Tongue (tissue), 2 donors: ENCODE data around the gene MYO5B. TPM values are rescaled to one million over a fixed set of nuclear protein-coding genes. Genes with fewer than 3 reads are reported as not detected.
"Not testable (repeated sequence)": the region's sequence is repeated elsewhere in the genome, so short reads cannot be mapped to it uniquely, and the experiment has no call there.

Experiments
- DNase-seq: peaks from one replicate; pipeline ENCODE4 v3.0.0-alpha.2; 2015
- total RNA-seq: library from RNA; depleted of rRNA; stranded (reverse); fragments of >200 nt; gene quantifications from one replicate; pipeline ENCODE4 v1.2.3, GENCODE V29; 2014

MYO5B gene
- total RNA-seq, 1 donor from 2014 or later, result 12.8 TPM

DNA sequence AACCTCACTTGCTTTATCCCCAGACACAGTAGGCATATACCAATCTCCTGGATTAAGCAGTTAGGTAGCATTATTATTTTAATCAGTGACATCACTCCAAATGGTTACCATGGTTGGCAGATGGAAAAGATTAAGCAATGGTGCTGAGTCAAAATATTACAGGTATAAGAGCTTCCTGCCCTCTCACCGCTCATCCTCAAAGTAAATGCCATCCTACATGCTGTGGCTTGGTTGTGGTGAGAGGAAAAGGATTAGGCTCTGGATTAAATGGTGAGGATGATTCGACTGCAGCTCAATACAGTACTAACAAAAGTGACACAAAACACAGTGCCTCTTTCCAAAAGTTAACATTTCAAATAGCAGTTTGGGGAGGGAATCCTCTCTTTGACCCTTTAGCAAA lies 272.7 kb downstream of the MYO5B start:
- DNase-seq, result peak; percentile 24

DNA sequence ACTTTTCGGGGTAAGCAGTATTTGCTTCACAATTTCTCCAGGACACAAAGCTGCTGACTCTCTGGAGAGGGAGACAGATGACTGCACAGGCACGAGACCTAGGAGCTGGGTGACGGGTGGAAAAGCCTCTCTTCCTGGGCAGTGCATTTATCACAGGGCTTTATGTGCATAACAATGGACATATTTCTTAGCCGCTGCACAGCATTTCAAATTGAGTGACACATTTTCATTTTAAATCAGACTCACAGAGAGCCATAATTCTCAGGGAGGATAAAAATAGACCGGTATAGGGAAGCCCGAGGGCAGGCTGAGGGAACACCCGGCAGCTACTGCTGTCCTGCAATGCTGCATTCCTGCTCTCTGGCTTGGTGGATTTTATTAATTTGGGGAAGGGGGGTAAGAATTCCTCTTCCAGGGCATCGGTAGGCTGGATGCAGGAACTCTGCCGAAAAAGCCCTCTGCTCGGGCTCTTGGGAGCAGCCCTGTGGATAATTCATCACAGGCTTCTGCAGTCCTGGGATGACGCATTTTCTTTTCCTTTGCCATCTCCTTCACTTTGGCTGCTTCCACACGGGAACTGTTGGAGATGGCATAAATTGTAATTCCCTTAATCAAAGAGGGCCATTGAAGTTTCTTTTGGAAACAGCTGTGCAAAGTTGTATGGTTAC lies 273.5 kb downstream of the MYO5B start:
- peak; percentile 49 for DNase-seq

DNA sequence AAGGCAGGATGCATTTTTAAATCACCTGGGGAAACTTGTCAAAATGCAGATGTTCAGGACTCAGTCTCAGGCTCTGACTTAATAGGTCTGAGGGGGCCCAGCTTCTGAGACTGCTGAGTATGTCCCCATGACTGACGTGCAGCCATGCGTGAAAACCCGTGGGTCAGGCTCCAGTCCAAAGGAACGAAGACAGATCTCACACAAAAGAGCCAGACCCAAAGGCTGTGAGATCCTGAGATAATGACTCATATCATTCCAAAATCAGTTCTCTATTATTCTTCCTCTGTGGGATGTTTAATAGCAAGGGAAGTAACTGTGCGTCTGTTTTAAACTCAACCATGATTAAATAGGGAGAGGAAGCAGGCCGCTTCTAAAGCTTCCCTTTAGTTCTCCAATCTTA lies 274.2 kb downstream of the MYO5B start:
- peak; percentile 7 for DNase-seq

DNA sequence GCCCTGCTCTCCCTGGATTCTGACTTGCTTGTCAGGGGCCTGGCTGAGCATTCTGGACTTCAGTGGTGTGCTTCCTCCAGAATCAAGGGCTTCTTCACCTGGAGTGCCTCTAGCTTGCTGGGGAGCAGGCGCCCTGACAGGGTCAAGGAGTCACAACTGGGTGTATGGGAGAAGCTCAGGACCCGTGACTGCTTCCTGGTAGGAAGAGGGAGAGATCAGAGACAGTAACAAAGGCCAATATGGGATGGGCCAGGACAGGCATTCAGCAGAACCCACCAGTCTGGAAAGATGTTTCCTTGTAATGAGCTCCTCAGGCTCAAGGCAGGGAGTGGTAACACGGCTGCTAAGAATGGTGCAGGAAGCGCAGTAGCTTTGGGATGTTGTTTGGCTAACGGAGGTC lies 277.2 kb downstream of the MYO5B start:
- no peak for DNase-seq

DNA sequence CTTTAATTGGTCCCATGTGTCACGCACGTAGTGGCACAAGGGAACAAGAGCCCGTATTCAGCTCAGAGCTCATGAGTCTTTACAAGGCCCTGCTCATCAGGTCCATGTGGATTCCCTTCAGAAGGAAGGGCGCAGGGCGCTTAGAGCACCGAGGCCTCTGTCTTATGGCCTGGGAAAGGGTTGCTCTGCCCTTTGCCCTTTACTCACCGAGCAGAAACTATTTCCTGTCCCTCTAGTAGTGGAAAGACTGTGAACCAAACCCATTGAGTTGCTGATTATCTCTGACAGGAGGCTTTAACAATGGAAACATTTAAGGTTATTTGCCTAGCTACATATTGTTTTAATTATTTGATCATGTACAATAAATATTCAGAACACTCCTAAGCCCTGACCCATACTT lies 279.6 kb downstream of the MYO5B start:
- no peak for DNase-seq

DNA sequence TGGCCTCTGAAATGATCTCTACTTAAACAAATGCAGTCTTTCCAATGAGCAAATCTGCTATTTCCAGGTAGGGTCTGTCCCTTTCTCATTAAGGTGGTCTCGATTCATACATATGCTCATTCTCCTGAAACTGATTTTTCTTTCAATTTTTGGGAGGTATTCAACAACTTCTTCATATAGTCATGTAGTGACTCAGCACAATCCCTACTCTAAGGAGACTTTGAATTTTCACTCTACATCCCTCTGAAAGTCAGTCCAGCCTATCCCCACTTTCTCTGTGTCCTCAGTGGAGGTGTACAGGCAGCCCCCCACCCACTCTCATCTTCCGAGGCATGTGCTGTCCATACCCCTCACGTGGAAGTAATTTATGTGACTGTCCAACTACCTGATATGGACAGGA lies 281.7 kb downstream of the MYO5B start:
- DNase-seq, result no peak

DNA sequence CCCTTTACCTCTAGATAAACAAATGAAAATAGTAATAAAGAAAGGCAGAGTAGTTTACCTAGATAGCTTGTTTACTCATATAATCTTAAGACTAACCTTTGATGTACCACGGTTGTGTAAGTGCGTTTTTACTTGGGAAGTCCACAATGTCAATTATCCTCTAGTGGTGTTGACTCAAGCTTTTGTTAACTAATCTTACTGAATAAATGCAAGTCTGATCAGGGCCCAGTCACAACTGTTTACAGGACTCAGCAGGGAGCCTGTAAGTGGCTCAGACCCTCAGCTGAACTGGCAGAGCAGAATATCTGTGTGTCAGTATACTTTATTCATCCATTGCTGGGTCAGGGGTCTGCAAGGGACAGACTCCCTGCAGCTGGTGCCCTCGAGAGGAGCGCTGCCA lies 283.5 kb downstream of the MYO5B start:
- peak; percentile 23 for DNase-seq

DNA sequence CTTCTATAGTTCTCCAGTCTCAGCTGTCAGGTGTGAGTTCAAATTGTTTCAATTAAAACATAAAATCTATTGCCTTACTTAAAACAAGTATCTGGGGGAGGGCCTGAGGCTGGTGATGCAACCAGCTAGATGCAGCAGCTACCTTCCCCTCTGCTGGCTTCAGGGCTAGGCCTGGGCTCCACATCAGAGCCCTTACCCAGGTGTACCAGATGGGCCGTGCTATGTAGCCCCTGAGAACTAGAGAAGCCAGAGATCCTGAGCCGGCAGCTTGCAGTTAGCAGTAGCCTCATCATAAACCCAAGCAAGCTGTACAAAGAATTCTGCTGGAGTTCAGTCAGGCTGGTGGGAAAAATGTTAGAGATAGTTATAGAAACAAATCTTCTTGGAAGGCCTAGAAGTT lies 284.0 kb downstream of the MYO5B start:
- DNase-seq, result no peak

DNA sequence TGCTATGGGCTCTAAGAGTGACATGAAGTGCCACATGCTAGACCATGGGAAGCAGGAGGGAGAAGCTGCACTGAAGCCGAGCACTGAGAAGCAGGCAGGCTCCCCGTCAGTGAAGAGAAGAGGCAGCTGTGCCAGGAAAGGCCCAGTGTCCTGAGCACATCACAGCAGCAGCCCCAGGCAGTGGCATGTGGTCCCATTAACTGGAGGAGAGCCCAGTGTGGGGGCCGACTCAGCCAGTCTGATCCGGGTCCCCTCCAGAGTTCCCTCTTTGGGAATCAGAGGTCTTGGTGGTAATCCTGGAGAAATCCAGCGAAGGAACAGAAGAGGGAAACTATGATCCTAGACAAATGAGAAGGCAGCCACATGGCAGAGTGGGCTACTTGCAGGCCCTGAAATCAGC lies 284.9 kb downstream of the MYO5B start:
- DNase-seq, result peak; percentile 5

DNA sequence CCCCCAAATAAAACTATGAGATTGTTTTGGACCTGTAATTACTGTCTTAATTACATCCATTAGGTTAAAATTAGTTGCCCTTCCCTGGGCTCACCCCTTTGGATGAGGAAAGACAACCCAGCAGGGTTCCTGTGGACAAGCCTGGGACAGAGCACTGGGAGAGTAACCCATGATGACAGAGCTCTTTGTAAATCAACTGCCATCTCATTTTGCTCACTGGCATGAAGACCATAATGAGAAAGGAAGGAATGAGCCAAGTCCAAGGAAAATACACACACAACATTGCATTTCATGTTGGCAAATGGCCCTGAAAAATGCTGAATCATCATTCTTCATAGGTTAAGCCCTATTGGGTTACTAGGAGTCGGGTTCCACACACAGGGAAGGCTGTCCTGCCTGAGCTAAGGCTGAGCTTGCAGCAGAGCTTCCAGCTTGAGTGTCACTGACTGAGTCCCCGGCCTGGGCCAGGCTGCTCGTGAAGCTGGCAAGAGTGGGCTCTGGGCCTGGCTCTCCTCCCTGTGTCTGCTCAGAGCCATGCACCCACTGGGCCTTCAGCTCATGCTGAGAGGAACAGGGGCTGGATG lies 287.5 kb downstream of the MYO5B start:
- DNase-seq, result peak; percentile 32

DNA sequence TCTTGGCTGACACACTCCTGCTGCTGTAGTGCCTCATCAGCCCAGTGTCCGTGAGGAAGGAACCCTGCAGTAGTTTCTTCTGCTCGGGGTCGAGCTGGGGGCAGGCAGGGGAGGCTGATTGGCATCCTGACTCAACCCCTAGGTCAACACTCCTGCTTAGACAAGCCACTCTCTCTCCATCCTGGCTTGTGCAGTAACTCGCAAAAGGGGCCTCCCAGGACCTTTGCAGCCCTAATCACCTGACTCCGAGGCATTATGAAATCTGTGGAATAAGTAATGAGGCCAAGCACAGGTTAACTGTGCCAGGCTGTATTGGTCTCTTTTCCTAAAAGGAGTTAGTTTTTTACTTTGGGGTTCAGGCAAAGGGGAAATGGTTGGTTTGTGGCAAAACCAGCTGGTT lies 289.2 kb downstream of the MYO5B start:
- no peak for DNase-seq

DNA sequence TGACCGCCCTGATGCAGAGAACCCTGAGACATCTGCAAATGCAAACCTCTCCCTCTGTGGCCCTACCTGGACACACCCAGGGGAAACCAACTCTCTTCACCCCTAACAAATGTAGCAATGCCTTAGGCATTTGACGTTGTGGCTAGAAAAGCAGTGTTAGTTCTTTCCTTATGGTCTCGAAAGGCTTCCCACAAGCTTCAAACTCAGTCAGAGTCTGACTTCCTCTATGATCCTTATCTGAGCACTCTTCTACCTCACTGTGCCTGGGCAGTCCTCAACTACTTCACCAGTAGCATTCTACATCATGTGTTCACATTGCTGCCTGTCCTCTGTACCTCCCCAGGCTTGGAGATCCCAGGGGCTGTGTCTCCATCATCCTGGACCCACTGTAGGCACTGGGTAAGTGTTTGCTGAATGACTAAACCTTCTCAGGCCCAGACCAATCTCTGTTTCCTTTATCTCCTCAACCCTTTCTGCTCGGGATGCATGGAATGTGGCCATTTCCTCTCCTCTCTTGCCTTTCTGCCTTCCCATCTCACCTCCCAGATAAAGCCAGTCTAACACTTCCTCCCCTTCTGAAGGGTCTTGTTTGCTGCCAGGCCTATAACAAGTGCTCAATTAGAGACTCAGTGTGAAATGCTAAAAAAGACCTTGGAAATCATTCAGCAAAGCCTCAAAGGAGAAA lies 289.9 kb downstream of the MYO5B start:
- no peak for DNase-seq

DNA sequence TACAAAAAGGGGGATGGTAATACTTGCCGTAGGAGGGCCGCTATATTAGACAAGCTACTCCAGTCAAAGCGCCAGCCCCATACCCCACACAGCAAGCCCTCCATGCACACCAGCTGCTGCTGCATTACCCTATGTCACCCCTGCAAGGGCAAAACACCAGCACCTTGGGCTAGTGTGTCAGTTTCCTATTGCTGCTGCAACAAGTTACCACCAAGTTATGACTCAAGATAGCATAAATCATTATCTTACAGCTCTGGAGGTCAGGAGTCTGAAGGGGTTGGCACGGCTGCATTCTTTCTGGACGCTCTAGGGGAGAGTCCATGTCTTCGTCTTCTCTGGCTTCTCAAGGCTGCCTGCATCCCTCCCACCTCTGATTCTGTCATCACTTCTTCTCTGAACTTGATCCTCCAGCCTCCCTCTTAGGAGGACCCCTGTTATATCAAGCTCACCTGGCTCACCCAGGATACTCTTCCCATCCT lies 293.0 kb downstream of the MYO5B start:
- DNase-seq, result no peak

DNA sequence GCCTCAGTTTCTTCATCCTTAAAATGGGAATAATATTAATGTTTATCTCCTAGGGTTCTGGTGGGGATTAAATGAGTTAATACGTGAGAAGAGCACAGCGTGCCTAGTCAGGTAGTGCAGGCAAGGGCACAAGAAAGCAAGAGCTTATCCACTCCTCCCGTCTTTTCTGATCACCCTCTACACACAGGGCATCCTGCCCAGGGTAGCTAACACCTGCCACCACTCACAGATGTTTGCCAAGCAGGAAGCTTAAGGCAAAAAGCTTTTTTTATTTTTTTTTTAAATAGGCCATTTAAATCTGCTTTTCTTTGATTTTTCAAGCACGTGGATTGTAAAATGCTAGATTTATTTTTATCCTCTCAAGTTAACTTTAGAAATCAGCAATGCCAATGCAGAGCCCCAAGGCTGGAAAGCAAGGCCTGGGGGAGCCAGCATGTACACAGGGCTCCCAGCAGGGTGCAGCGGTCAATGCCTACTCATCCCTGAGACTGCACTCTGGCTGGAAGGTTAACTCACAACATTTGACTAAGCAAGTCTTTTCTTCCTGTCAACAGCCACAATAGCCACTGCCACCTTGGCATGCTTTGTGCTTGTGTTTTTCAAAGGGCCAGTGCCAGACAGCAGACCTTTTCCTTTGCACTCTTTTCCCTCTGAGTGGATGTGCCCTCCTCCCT lies 295.2 kb downstream of the MYO5B start:
- no peak for DNase-seq

DNA sequence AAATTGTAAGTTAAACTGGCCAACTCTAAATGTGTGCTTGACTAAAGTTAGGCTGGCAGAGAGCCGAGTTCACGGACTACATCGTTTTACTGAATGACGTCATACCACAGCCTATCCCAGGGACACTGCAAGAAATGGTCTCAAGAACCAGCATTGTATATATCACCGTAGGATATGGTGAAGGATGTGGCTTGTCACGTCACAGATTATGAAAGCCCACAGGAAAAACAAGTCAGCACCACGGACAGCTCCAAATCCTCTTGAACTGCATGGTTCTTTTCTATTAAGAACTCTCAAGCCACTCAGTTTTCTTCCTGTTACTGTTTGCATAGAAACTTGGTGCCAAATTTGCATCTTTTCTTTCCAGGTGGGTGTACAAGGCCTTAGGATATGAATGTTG lies 296.5 kb downstream of the MYO5B start:
- DNase-seq, result peak; percentile 93

DNA sequence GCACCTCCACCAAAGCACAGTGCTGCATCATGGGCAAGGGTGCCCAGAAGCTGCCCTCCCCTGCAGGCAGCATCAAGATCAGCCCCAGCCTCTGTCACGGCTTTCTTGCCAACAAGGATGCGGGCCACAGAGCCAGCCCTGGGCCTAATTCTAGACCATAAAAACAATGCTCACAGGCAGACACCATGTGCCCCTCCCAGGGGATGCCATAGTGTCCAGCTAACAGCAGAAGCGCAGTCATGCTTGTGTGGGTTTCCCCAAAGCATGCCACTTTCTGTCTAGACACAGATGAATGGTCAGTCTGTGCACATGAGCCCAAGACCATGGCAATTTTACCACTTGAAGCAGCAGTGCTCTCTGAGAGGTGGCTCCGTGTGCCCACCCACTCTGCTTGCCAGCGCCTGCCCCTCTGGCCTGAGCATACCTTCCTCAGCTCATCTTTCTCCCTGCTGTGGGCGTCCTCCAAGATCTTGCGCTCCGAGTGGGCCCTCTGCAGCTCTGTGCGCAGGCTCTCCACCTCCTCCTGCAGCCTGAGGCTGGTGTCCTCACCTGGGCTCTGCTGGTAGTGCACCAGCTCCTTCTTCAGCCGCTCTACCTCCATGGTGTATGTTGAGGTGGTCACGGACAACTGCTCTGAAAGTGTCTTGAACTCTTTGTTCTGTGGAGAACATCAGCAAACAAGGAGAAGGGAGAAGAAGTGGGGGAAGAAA lies 300.3 kb downstream of the MYO5B start:
- DNase-seq, result no peak

DNA sequence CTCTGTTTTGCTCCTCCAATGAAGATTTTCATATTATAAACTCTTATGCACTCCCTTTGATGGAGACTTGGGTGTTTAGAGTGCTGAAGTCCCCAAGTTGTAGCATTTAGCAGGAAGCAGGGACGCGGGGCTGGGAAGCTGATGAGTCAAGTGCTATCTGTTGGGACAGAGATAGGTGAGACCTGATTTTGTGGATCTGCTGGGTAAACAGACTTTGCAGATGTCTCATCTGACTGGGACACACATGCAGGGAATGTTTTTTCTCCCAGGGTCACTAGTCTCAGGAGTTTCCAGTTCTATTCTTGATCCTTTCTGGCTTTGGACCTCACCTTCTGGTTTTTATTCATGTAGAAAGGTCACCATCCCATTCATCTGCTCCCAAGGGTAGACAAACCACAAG lies 301.9 kb downstream of the MYO5B start:
- no peak for DNase-seq

DNA sequence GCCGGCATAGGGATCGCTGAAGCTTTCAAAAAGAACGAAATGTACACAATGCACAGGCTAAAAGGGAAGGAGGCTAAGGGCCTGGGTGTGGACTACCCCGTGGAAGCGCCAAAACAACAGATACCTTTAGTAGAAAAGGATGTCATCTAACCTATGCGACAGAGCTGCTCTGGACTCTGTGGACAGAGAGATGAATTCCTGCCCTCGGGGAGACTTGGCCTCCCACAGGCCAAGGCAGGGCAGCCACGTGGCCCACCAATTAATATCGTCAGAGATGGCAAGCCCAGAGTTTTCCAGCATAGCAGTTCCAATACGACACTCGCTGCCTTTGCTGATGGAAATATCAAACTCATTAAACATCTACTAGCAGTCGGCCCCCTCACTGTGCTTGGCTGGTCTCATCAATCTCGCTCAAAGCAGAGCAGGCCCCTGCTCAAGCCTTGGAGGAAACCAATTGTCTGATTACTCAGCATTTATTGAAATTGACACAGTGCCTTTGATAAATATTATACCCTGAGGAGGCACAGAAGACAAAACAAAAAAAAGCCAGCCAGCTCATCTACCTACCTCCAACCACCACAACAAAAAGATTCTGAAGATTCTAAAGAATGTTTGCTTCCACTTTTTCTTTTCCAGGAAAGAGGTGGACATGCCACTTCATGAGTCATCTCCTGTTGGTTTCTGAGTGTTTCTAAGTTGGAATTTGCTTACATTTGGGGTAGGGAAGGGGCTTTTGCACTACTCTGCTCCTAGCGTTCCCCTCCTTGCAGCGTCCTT lies 302.6 kb downstream of the MYO5B start:
- no peak for DNase-seq

DNA sequence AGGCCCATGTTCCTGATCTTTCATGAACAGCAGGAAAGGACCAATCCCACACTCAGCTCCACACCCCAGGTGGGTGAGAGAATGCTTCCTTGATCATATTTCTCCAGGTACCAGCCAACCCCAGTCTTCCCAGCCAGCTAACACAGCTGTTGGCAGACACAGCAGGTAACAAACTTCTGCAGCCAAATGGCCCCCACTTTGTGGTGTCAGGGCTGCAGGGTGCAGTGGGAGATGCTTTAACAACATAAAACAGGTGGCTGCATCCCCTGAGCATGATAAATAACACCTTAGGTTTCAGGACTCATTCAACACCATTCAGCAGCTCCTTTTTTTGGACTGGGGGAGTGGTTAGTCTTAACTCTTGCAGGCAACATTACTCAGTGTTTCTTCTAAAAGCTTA lies 304.9 kb downstream of the MYO5B start:
- no peak for DNase-seq

DNA sequence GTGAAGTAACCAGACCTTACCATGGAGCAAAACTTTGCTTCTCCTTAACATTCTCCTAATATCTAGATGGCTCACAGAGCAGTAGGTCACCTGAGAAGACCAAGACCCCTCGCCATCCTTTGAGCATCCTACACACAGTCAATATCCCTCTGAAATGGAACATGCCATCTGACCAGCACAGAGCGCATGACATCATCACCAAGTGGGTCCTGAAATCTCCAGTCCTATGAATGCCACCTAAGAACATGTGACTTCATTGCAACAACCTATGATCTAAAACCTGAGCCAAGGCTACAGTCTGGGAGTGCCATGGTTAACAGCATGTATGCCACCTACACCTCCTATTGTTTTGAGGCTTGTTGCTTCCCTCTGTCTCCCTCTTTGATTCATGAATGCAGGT lies 305.4 kb downstream of the MYO5B start:
- DNase-seq, result not testable (repeated sequence)

DNA sequence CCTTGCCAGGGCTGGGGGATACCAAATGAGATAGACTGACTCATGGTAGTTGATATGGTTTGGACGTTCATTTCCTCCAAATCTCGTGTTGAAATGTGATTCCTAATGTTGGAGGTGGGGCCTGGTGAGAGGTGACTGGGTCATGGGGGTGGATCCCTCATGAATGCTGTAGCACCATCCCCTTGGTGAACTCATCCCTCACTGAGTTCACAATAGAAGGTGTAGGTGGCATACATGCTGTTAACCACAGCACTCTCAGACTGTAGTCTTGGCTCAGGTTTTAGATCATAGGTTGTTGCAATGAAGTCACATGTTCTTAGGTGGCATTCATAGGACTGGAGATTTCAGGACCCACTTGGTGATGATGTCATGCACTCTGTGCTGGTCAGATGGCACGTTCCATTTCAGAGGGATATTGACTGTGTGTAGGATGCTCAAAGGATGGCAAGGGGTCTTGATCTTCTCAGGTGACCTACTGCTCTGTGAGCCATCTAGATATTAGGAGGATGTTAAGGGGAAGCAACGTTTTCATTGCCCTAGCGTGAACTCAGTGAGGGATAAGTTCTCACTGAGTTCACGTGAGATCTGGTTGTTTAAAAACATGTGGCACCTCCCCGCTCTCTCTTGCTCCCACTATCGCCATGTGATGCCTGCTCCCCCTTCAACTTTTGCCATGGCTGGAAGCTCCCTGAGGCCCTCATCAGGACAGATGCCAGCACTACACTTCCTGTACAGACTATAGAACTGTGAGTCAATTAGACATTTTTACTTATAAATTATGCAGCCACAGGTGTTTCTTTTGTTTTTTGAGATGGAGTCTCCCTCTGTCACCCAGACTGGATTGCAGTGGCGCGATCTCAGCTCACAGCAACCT lies 307.8 kb downstream of the MYO5B start:
- DNase-seq, result no peak
